NCI-H526 (cell line): ENCODE results near the gene AREL1.
A peak's percentile ranks its signal among the peaks of the same experiment; 100 is the strongest.

Experiments used
- DNase-seq, 2 experiments: peaks; one replicate each; lab custom pipeline; 2025; lab: John Stamatoyannopoulos, UW

AREL1 gene

DNA sequence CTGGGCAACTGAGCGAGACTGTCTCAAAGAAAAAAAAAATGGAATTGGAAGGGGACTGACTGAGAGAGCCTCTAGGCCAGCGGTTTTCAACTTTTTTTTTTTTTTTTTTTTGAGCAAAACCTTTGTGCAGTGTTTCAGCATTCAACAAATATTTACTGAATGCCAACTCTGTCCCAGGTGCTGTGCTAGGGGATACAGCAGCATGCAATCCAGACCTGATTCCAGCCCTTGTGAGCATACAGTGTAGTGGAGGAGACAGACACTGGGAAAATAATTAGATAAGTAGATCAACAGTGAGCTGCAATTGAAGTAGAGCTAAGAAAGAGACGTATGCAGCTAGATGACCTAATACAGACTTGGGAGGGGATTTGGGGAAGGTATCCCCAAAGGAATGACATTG, 77.0 kb downstream of the AREL1 start:
- DNase-seq: no peak

- DNase-seq: no peak
These were observed 77.9 kb downstream of the AREL1 start for GRCh38 chr14:74634964-74635363.

- no peak for DNase-seq
These were observed 78.4 kb downstream of the AREL1 start for GRCh38 chr14:74634481-74634880.

DNA sequence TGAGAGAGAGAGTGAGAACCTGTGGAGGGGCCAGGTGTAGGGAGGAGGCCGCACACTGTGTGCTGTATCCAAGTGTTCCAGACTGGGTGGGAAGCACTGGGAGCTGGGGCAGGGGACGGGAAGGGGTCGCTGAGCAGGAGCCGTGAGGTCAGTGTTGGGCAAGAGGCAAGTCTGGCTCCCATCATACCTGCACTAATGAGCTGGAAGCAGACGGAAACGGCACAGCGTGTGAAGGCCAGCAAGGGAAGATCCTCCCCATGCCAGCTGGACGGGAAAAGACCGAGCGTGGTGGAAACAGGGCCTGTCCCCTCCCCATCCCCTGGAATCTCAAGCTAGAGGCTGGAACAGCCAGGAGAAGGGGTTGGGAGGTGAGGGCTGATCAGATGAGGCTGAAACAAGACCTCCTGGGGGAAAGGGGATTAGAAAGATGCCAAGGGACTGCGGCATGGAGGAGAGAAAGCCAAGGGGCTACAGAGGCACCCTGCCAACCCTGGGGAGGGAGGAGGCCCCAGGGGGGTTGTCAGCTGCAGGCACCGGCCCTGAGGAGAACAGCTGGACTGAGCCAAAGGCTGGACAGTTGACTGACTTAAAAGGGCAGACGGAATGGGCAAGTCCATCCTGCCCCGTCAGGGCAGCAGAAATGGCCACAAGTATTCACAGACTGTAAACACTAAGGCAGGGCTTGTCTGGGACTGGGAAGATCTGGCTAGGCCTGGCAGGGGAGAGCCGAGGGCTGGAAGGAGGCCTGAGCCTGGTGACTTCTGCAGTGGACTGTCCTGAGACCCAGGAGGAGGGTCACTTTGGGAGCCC, 81.8 kb downstream of the AREL1 start:
- no peak for DNase-seq

DNA sequence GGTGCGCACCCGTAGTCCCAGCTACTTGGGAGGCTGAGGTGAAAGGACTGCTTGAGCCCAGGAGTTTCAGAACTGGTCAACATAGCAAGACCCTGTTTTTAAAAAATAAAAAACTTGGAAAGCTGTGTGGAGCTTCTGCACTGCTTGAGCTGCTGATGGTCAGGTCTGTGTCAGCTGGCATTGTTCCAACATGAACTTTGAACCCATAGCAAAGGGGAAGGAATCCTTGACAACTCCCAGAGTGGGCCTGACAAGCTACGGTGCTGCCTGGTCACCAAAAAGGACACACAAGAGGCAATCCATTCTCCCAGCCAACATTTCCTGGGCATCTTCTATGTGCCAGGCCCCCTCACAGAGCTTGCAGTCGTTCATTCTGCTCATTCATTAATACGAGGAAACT, 84.5 kb downstream of the AREL1 start:
- no peak for DNase-seq

DNA sequence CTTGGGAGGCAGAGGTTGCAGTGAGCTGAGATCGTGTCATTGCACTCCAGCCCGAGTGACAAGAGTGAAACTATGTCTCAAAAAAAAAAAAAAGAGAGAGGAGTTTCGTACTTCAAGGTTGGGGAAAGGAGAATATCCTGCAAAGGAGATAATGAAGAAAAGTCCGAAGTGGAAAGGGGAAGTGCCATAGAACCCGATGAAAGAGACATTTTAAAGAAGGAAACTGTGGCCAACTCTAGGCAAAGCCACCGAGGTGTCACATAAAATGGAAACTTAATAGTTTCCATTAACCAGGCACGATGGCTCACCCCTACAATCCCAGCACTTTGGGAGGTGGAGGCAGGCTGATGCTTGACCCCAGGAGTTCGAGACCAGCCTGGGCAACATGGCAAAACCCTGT, 85.8 kb downstream of the AREL1 start:
- no peak for DNase-seq

GRCh38 chr14:74622257-74622656, 90.6 kb downstream of the AREL1 start:
- no peak for DNase-seq

GRCh38 chr14:74621556-74621955, 91.3 kb downstream of the AREL1 start:
- no peak for DNase-seq

DNA sequence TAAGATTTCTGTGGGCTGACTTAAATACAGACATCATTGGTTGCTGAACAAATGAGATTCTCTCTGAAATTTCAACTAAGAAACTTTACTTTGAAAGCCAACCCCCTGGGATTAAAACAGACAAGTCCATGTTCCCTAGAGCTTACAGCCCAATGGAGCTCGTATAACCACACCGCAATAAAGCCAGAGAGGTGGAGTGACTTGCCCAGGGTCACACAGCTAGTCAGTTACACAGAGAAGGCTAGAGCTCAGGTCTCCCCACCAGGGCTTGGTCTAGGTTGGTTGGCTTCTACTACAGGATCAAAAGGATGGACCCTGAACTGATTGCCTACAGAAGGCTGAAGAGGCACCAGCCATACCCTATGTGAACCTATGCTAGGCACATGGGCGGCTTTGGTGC, 92.0 kb downstream of the AREL1 start:
- DNase-seq: no peak

GRCh38 chr14:74620497-74620921, 92.4 kb downstream of the AREL1 start:
- no peak for DNase-seq

DNA sequence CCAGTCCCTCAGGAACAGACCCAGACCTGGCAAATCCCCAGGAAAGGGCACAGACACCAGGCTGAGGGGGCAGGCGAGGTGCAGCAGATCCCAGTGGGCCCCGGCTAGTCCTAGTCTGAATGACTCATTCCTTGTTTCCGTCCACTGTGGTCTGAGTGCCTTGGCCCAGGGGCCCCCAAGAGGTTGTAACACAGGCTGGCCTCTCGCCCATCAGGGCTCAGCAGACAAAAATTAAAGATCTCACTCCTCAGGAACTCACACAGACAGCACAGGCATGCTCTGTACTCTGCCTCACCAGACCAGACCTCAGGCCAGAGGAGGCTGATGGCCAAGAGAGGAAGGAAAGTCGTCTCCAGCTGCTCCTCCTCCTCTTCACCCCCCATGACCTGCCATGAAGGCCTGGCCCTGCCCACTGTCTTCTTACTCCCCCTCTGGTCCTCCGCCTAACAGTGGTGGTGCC, 93.2 kb downstream of the AREL1 start:
- DNase-seq: no peak

DNA sequence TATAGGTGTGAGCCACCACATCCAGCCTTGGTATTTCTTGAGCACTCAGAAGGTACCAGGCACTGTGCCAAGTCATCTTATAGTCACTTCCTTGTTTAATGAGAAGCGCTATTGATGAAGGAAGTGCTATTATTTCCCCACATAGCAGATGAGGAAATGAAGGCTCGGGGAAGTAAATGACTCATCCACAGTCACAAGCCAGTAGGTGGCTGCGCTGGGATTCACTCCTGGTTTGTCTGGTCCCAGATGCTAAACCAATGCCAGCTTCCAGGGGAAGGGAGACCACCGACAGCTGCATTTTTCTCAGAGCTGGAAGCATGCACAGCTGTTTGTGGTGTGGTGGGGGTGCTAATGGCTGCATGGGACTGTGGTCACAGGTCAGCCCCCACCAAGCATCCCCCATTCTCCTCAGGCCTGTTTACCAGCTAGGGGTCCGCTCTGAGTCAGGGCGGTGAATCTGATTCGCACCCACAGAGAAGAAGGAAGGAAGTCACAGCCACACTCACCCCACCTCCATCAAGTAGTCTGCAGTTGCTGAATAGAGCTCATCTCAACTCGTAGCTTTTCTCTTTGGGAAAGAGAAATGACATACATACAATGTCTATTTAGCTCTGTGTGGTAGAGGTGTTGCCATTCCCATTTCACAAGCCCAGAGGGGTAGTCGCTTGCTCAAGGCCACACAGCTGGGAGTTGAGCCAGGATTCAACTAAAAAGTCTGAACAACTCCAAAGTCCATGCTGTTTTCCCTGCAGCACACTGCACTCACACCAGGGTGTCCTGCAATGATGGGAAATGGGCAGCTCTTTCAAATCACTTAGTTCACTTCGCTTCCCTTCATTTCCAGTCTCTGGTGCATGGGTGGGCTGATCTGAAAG, 94.6 kb downstream of the AREL1 start:
- no peak for DNase-seq

DNA sequence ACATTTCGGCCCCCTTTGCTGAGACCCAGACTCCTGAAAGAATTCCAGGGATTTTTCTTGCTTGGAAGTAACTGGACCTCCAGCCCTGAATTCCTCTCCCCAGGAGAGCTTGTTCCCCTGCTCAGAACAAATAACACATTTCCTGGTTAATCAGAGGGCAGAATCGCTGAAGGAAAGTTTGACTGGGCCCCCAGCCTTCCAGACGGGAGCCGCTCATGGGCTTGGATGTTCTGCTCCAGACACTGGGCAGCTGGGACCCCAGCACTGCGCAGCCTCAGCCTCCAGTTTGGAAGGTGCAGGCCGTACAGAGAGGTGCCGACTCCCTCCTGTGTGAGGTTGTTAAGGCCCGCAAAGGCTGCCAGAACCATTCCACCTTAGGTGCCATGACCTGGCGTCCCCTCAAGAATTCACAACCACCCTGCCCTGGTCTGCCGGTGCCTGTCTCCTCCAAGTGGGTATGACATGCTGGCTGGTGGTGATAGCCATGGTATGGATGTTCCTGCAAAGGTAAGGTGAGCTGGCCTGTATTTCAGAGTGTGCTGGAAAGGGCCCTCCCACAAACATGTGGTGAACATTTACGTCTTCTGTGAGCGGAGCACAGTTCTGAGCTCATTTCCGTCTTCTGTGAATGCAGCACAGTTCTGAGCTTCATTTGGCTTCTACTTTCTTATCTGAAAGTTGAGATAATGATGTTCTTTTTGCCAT, 95.7 kb downstream of the AREL1 start:
- DNase-seq: no peak

GRCh38 chr14:74616507-74616906, 96.4 kb downstream of the AREL1 start:
- DNase-seq: no peak

DNA sequence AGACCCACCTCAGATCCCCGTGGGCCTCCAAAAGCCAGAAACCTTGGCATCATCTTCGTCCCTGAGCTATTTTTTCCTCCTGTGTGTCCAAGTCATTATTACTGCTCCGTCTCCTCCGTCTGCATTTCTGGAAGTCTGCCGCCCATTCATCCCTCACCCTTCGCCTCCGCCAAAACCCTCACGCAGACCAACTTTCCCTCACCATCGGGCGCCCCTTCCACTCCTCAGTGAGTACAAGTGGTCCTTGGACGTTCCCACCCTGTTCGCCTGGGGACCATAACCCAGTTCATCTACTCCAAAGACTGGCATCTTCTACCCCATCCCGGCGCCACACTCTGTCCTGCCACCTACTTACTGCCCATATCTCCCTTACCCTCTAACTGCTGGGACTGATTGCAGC, 97.1 kb downstream of the AREL1 start:
- no peak for DNase-seq

DNA sequence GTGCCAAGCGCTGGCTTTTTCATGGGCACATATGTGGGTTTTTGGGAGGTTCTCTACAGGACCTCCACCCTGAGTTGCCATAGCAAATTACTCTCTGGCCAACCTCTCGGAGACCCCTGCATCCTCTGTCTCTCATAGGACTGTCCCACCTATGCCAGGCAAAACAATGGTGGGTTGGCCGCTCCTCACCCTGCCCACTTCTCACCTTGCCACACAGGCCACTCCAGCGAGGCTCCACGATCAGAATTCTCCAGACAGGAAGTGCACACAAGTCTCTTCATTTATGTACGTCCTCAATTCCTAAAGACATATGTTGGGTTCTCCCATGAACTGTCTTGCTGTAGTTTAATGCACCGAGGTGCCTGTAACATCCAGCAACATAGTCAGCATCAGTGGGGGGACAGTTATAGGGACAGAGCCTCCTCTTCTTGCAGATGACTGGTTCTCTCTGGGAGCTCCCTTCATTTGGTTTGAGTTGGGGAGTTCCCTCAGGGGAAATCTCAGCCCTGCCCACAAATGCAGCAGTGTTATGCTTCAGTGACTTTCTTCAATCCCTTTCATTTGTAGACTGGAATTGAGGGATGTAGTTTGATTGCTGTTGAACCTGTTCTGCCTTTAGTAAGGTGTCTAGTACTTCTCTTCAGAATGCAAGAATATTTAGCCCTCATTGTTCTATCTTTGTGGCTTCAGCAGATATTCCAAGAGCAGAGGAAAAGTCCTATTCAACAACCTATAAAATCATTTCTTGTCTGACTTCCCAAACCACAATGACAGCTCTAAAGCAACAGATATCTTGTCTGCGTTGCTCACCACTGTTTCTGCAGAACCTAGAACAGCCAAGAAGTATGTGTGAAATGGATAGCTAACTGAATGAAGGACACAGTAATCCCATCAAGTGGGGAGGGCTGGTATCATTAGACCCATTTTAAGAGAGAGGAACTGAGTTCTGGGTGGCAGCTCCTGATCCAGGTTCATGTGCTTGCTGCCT, 98.1 kb downstream of the AREL1 start:
- peak in 1 of 2 experiments; percentile 5 for DNase-seq

GRCh38 chr14:74613211-74613914, 99.5 kb downstream of the AREL1 start:
- no peak for DNase-seq

DNA sequence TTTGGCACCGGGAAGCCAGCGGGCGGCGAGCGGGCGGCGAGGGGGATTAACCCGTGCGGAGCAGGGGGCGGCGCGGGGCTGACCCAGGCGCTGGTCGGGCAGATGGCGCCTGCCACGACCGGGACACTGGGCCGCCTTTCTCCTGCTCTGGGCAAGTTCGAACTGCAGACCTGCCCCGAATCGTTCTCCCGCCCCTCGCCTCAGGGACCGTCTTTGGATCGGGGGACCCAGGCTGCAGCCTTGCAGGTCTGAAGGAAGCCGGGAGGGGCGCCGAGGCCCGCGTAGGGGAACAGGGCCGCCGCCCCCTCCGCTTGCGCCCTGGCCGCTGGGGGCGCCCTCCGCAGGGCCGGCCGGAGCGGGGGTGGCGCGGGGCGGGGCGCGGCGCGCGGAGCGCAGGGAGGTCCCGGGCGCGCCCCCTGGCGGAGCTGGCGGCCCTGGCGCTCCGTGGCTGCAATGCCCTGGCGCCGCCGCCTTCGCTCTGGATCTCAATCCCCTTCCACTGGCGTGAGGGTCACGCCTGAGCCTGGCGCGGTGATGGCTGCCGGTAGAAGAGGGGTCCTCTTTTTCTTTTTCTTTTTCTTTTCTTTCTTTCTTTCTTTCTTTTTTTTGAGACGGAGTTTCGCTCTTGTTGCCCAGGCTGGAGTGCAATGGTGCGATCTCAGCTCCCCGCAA, 100.4 kb downstream of the AREL1 start:
- peak; percentile 39 to 86 for DNase-seq

- peak in 1 of 2 experiments; percentile 45 for DNase-seq
These were observed 101.1 kb downstream of the AREL1 start, which contains the start of gene LTBP2 for GRCh38 chr14:74611650-74612349. Gene LTBP2, minus strand, starts transcription at chr14:74612237. Its CDS starts 293 bp downstream, at chr14:74611944.
